GM21737 (cell line): ENCODE data around the gene ZCCHC24.

Experiments used
- ATAC-seq: cut with Tn5 transposase; IDR thresholded peaks from one replicate; pipeline ENCODE4 v1.9.1; 2021; ENCODE audit warnings: mild to moderate bottlenecking, moderate library complexity; ENCODE audit not compliant: unreplicated experiment

ZCCHC24 gene

GRCh38 chr10:79472951-79473350, 27.5 kb upstream of the ZCCHC24 start:
- no peak for ATAC-seq

- no peak for ATAC-seq
Measured at GRCh38 chr10:79472449-79472848, 27.0 kb upstream of the ZCCHC24 start.

- ATAC-seq, result no peak
Measured at GRCh38 chr10:79471776-79472175, 26.4 kb upstream of the ZCCHC24 start.

GRCh38 chr10:79470096-79470495, 24.7 kb upstream of the ZCCHC24 start:
- ATAC-seq, result no peak

- ATAC-seq, result no peak
Measured at GRCh38 chr10:79468841-79469585, 23.6 kb upstream of the ZCCHC24 start.

GRCh38 chr10:79468015-79468560, 22.7 kb upstream of the ZCCHC24 start:
- no peak for ATAC-seq

- no peak for ATAC-seq
Measured at GRCh38 chr10:79465341-79465740, 19.9 kb upstream of the ZCCHC24 start.

GRCh38 chr10:79463578-79464496, 18.4 kb upstream of the ZCCHC24 start:
- ATAC-seq, result no peak

GRCh38 chr10:79460687-79461086, 15.3 kb upstream of the ZCCHC24 start:
- no peak for ATAC-seq

- ATAC-seq, result no peak
Measured at GRCh38 chr10:79459243-79459642, 13.8 kb upstream of the ZCCHC24 start.

- ATAC-seq, result no peak
Measured at GRCh38 chr10:79458483-79458882, 13.1 kb upstream of the ZCCHC24 start.

- no peak for ATAC-seq
Measured at GRCh38 chr10:79457256-79457785, 11.9 kb upstream of the ZCCHC24 start.

GRCh38 chr10:79454259-79454658, 8.8 kb upstream of the ZCCHC24 start:
- ATAC-seq, result no peak

GRCh38 chr10:79453392-79453791, 8.0 kb upstream of the ZCCHC24 start:
- no peak for ATAC-seq

- no peak for ATAC-seq
Measured at GRCh38 chr10:79452174-79452611, 6.8 kb upstream of the ZCCHC24 start.

GRCh38 chr10:79451046-79451699, 5.7 kb upstream of the ZCCHC24 start:
- ATAC-seq, result no peak

- ATAC-seq, result no peak
Measured at GRCh38 chr10:79449181-79450146, 4.0 kb upstream of the ZCCHC24 start.

GRCh38 chr10:79448732-79449049, 3.3 kb upstream of the ZCCHC24 start:
- no peak for ATAC-seq

GRCh38 chr10:79447911-79448731, 2.7 kb upstream of the ZCCHC24 start:
- no peak for ATAC-seq
